BLaER1 treated with 17β-estradiol and CSF1 and Interleukin-3, amounts not matched to agents 10 nM and 100 nM (cell line): ENCODE results near the gene BRSK2.
"Not testable (repeated sequence)": the region's sequence is repeated elsewhere in the genome, so short reads cannot be mapped to it uniquely, and the experiment has no call there.

Source experiments
- H3K27ac ChIP-seq, 11 experiments: shearing (Covaris generic); formaldehyde crosslinking; 2 replicates each; pipeline ENCODE4 v1.8.1; 2022
- H3K27me3 ChIP-seq, 11 experiments: shearing (Covaris generic); formaldehyde crosslinking; 2 replicates each; pipeline ENCODE4 v1.8.1; 2022
- H3K36me3 ChIP-seq, 11 experiments: shearing (Covaris generic); formaldehyde crosslinking; 2 replicates each; pipeline ENCODE4 v1.8.1; 2022
- H3K4me1 ChIP-seq, 10 experiments: shearing (Covaris generic); formaldehyde crosslinking; 2 replicates each; pipeline ENCODE4 v1.8.1; 2022
- H3K4me2 ChIP-seq, 11 experiments: shearing (Covaris generic); formaldehyde crosslinking; 2 replicates each; pipeline ENCODE4 v1.8.1; 2022
- H3K4me3 ChIP-seq, 10 experiments: shearing (Covaris generic); formaldehyde crosslinking; 2 replicates each; pipeline ENCODE4 v1.8.1; 2022
- H3K9ac ChIP-seq, 11 experiments: shearing (Covaris generic); formaldehyde crosslinking; 2 replicates each; pipeline ENCODE4 v1.8.1; 2022
- H3K9me3 ChIP-seq, 11 experiments: shearing (Covaris generic); formaldehyde crosslinking; replicated peaks in 1 of 11; 2 replicates each; pipeline ENCODE4 v1.8.1; 2022
- H4K20me1 ChIP-seq, 11 experiments: shearing (Covaris generic); formaldehyde crosslinking; 2 replicates each; pipeline ENCODE4 v1.8.1; 2022
- Cebpa-rat ChIP-seq, 11 experiments: shearing (Covaris generic); IDR thresholded peaks; 2 replicates each; pipeline ENCODE4 v1.8.1; 2022

Gene BRSK2

GRCh38 chr11:1504581-1505290, 115.0 kb downstream of the BRSK2 start:
- peak overlapping the region; percentile 24 to 100 (median 98) for H3K4me2 ChIP-seq
- peak overlapping the region in 8 of 11 experiments; percentile 27 to 78 (median 57); a peak in 13 of 22 replicates for H3K27ac ChIP-seq
- H3K36me3 ChIP-seq = peaks cover 0 to 24% (median 12%) of the 10 kb centered on the region in 11 experiments; a peak in 15 of 22 replicates
- H3K9ac ChIP-seq = peak overlapping the region; percentile 17 to 65 (median 46); a peak in 15 of 22 replicates
- no peak overlapping the region for H3K4me3 ChIP-seq
- H3K9me3 ChIP-seq = peaks cover 0 to 10% (median 0%) of the 10 kb centered on the region in 11 experiments; a peak in 8 of 22 replicates
- no peaks in the 10 kb centered on the region for H3K27me3 ChIP-seq
- no peak for TF ChIP-seq Cebpa-rat (IDR thresholded peaks at IDR 0.05)
- peaks cover 53 to 95% (median 89%) of the 10 kb centered on the region in 10 experiments for H3K4me1 ChIP-seq
- peaks cover 99 to 100% (median 100%) of the 10 kb centered on the region in 11 experiments for H4K20me1 ChIP-seq

DNA sequence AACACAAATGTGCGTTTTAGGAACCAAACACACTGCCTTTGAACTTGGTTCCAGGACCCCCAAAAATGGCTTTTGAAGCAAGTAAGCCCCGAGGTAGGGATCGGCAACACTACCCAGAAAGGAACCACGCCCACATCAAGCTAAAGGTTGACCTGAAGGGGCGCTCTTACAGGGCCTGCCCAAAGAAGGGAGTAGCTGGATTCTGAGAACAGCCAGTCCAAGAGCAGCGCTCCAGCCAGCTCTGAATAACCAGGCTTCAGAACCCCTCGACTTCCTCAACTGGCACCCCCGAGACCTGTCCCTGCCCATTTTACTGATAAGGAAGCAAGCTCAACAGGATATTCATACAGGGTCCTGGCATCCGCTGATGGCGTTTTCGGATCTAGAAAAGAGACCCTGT, 115.7 kb downstream of the BRSK2 start:
- H4K20me1 ChIP-seq = peaks cover 95 to 100% (median 99%) of the 10 kb centered on the region in 11 experiments
- peak overlapping the region in 4 of 11 experiments; percentile 17 to 65 (median 49); a peak in 4 of 22 replicates for H3K9ac ChIP-seq
- H3K27me3 ChIP-seq = no peaks in the 10 kb centered on the region
- H3K9me3 ChIP-seq = 0 out of 22 replicates have a peak, but pooled peaks cover 0 to 3% (median 0%) of the 10 kb centered on the region in 11 experiments
- peak overlapping the region in 7 of 11 experiments; percentile 4 to 78 (median 64); a peak in 10 of 22 replicates for H3K27ac ChIP-seq
- H3K4me3 ChIP-seq = no peak overlapping the region
- H3K36me3 ChIP-seq = peaks cover 0 to 17% (median 5%) of the 10 kb centered on the region in 11 experiments; a peak in 10 of 22 replicates
- H3K4me1 ChIP-seq = peaks cover 53 to 96% (median 92%) of the 10 kb centered on the region in 10 experiments
- peak overlapping the region; percentile 24 to 100 (median 98); a peak in 21 of 22 replicates for H3K4me2 ChIP-seq
- no peak for TF ChIP-seq Cebpa-rat (IDR thresholded peaks at IDR 0.05)

- H3K9me3 ChIP-seq = no peaks in the 10 kb centered on the region
- peaks cover 95 to 100% (median 99%) of the 10 kb centered on the region in 11 experiments for H4K20me1 ChIP-seq
- peak overlapping the region in 8 of 10 experiments; percentile 46 to 59 (median 55); a peak in 15 of 20 replicates for H3K4me3 ChIP-seq
- H3K27me3 ChIP-seq = no peaks in the 10 kb centered on the region
- peak overlapping the region; percentile 87 to 100 (median 98) for H3K4me2 ChIP-seq
- H3K27ac ChIP-seq = peak overlapping the region in 9 of 11 experiments; percentile 39 to 81 (median 69); a peak in 17 of 22 replicates
- peaks cover 66 to 98% (median 92%) of the 10 kb centered on the region in 10 experiments for H3K4me1 ChIP-seq
- H3K9ac ChIP-seq = peak overlapping the region; percentile 62 to 76 (median 68); a peak in 21 of 22 replicates
- peaks cover 0 to 9% (median 0%) of the 10 kb centered on the region in 11 experiments; a peak in 3 of 22 replicates for H3K36me3 ChIP-seq
- TF ChIP-seq Cebpa-rat (IDR thresholded peaks at IDR 0.05) = no peak
Observed at GRCh38 chr11:1506981-1507380, 117.2 kb downstream of the BRSK2 start.

GRCh38 chr11:1507381-1508140, 117.8 kb downstream of the BRSK2 start:
- Histone ChIP-seq H3K4me1 (peaks cover 68 to 97% (median 91%) of the 10 kb centered on the region in 10 experiments), H4K20me1 (peaks cover 94 to 100% (median 98%) of the 10 kb centered on the region in 11 experiments), H3K9me3 (no peaks in the 10 kb centered on the region), H3K9ac (peak overlapping the region; percentile 62 to 76 (median 68); a peak in 21 of 22 replicates), H3K4me2 (peak overlapping the region; percentile 87 to 100 (median 98)), H3K4me3 (peak overlapping the region in 8 of 10 experiments; percentile 46 to 59 (median 55); a peak in 17 of 20 replicates), H3K27me3 (no peaks in the 10 kb centered on the region), H3K27ac (peak overlapping the region in 9 of 11 experiments; percentile 39 to 81 (median 69); a peak in 17 of 22 replicates), H3K36me3 (peaks cover 0 to 9% (median 0%) of the 10 kb centered on the region in 11 experiments; a peak in 3 of 22 replicates)
- no peak for TF ChIP-seq Cebpa-rat (IDR thresholded peaks at IDR 0.05)

GRCh38 chr11:1508491-1508891, 118.8 kb downstream of the BRSK2 start:
- H3K4me1 ChIP-seq = peaks cover 71 to 94% (median 90%) of the 10 kb centered on the region in 10 experiments
- no peaks in the 10 kb centered on the region for H3K27me3 ChIP-seq

DNA sequence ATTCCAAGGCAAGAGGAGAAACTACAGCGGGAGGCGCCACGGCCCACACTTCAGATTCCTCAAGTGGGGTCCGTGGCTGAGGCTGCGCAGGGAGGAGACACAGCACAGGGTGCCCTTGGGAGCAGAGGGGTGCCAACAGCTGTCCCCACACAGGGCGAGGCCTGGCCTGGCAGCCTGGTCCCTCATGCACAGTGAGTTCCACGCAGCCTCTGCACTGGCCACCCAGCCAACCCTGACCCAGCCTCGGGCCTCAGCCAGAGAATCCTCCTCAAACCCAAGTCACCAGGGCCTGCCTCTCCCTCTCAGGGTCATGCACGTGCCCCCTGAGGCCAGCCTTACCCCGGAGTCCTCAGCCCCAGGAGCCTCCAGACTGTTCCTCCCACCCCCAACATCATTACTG, 119.3 kb downstream of the BRSK2 start:
- Histone ChIP-seq H3K9me3 (no peaks in the 10 kb centered on the region), H3K4me2 (peak overlapping the region; percentile 87 to 100 (median 98)), H3K27me3 (no peaks in the 10 kb centered on the region), H3K36me3 (0 out of 22 replicates have a peak, but pooled peaks cover 0 to 10% (median 0%) of the 10 kb centered on the region in 11 experiments), H3K4me1 (peaks cover 76 to 94% (median 90%) of the 10 kb centered on the region in 10 experiments), H3K4me3 (peak overlapping the region in 2 of 10 experiments; percentile 56; a peak in 1 of 20 replicates), H4K20me1 (peaks cover 92 to 97% (median 96%) of the 10 kb centered on the region in 11 experiments), H3K9ac (peak overlapping the region in 7 of 11 experiments; percentile 62 to 76 (median 69); a peak in 9 of 22 replicates), H3K27ac (peak overlapping the region in 3 of 11 experiments; percentile 69 to 81 (median 78); a peak in 3 of 22 replicates)
- no peak for TF ChIP-seq Cebpa-rat (IDR thresholded peaks at IDR 0.05)

More at GRCh38 chr11:1508491-1508891, 118.8 kb downstream of the BRSK2 start:
- H3K4me2 ChIP-seq = peak overlapping the region; percentile 87 to 100 (median 98)
- peak overlapping the region; percentile 62 to 76 (median 68); a peak in 19 of 22 replicates for H3K9ac ChIP-seq
- H3K27ac ChIP-seq = peak overlapping the region in 9 of 11 experiments; percentile 39 to 81 (median 69); a peak in 14 of 22 replicates
- peaks cover 92 to 97% (median 96%) of the 10 kb centered on the region in 11 experiments for H4K20me1 ChIP-seq
- H3K9me3 ChIP-seq = no peaks in the 10 kb centered on the region
- peak overlapping the region in 8 of 10 experiments; percentile 18 to 59 (median 55); a peak in 14 of 20 replicates for H3K4me3 ChIP-seq
- TF ChIP-seq Cebpa-rat (IDR thresholded peaks at IDR 0.05) = no peak
- H3K36me3 ChIP-seq = peaks cover 0 to 5% (median 0%) of the 10 kb centered on the region in 11 experiments; a peak in 1 of 22 replicates

DNA sequence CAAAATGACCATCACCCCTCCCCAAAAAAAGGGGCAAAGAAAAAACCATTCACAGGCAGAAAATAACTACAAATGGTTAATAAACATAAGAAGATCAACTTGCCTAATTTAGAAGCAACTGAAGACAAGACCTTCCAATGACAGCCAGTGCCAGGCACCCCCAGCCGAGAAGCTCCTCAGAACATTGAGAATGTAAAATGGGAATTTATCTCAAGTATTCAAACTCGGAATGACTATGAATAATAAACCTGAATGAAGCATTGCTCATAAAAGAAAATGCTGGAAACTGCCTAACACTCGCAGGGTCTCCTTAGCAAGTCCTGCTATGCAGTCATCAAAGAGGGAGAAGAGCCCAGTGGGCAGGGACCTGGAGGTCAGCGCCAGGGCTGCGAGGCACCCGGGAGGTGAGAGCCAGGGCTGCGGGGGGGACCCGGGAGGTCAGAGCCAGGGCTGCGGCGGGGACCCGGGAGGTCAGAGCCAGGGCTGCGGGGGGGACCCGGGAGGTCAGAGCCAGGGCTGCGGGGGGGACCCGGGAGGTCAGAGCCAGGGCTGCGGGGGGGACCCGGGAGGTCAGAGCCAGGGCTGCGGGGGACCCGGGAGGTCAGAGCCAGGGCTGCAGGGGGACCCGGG, 120.0 kb downstream of the BRSK2 start:
- no peaks in the 10 kb centered on the region for H3K9me3 ChIP-seq
- H3K4me2 ChIP-seq = peak overlapping the region in 9 of 11 experiments; percentile 95 to 100 (median 98); a peak in 14 of 22 replicates
- peak overlapping the region in 1 of 11 experiments; percentile 31; a peak in 1 of 22 replicates for H3K27ac ChIP-seq
- TF ChIP-seq Cebpa-rat (IDR thresholded peaks at IDR 0.05) = no peak
- H4K20me1 ChIP-seq = peaks cover 92 to 97% (median 96%) of the 10 kb centered on the region in 11 experiments
- peak overlapping the region in 2 of 11 experiments; percentile 74 to 76; a peak in 1 of 22 replicates for H3K9ac ChIP-seq
- H3K36me3 ChIP-seq = 0 out of 22 replicates have a peak, but pooled peaks cover 0 to 12% (median 0%) of the 10 kb centered on the region in 11 experiments
- H3K27me3 ChIP-seq = no peaks in the 10 kb centered on the region
- peaks cover 77 to 94% (median 90%) of the 10 kb centered on the region in 10 experiments for H3K4me1 ChIP-seq
- no peak overlapping the region for H3K4me3 ChIP-seq

DNA sequence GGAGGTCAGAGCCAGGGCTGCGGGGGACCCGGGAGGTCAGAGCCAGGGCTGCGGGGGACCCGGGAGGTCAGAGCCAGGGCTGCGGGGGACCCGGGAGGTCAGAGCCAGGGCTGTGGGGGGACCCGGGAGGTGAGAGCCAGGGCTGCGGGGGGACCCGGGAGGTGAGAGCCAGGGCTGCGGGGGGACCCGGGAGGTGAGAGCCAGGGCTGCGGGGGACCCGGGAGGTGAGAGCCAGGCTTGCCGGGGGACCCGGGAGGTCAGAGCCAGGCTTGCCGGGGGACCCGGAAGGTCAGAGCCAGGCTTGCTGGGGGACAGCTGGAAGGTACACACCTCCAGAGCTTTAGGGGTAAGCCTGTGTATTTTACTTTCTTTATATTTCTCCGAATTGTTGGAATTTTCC, 120.6 kb downstream of the BRSK2 start:
- H3K27me3 ChIP-seq, H3K27ac ChIP-seq, H3K9me3 ChIP-seq, H3K4me3 ChIP-seq: not testable (repeated sequence)
- Histone ChIP-seq H4K20me1 (peaks cover 92 to 97% (median 96%) of the 10 kb centered on the region in 11 experiments), H3K9ac (peak overlapping the region in 1 of 11 experiments; percentile 25; a peak in 1 of 22 replicates), H3K4me1 (peaks cover 77 to 94% (median 90%) of the 10 kb centered on the region in 10 experiments), H3K36me3 (0 out of 22 replicates have a peak, but pooled peaks cover 0 to 12% (median 0%) of the 10 kb centered on the region in 11 experiments), H3K4me2 (peak overlapping the region in 1 of 11 experiments; percentile 44; a peak in 1 of 22 replicates)
